ENCODE data around the gene FBXW7.

Gene FBXW7

DNA sequence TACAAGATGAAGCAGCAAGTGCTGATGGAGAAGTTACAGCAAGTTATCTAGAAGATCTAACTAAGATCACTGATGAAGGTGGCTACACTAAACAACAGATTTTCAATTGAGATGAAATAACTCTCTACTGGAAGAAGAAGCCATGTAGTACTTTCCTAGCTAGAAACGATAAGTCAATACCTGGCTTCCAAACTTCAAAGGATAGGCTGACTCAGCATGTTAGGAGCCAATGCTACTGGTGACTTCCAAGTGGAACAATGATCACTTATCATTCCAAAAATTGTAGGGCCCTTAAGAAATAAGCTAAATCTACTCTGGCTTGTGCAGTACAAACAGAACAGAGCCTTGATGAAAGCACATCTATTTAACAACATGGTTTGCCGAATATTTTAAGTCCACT is 55.0 kb downstream of the FBXW7 start:
- TF ChIP-seq, protein P1, sequence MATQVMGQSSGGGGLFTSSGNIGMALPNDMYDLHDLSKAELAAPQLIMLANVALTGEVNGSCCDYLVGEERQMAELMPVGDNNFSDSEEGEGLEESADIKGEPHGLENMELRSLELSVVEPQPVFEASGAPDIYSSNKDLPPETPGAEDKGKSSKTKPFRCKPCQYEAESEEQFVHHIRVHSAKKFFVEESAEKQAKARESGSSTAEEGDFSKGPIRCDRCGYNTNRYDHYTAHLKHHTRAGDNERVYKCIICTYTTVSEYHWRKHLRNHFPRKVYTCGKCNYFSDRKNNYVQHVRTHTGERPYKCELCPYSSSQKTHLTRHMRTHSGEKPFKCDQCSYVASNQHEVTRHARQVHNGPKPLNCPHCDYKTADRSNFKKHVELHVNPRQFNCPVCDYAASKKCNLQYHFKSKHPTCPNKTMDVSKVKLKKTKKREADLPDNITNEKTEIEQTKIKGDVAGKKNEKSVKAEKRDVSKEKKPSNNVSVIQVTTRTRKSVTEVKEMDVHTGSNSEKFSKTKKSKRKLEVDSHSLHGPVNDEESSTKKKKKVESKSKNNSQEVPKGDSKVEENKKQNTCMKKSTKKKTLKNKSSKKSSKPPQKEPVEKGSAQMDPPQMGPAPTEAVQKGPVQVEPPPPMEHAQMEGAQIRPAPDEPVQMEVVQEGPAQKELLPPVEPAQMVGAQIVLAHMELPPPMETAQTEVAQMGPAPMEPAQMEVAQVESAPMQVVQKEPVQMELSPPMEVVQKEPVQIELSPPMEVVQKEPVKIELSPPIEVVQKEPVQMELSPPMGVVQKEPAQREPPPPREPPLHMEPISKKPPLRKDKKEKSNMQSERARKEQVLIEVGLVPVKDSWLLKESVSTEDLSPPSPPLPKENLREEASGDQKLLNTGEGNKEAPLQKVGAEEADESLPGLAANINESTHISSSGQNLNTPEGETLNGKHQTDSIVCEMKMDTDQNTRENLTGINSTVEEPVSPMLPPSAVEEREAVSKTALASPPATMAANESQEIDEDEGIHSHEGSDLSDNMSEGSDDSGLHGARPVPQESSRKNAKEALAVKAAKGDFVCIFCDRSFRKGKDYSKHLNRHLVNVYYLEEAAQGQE (IDR thresholded peaks at IDR 0.05; ENCODE audit: insufficient read depth in 1 of 2, low read depth in 2 of 2, low read length in 2 of 2), result no peak
- TF ChIP-seq SIN3A (IDR thresholded peaks at IDR 0.05; ENCODE audit: borderline replicate concordance, insufficient read depth, low read length) (no peak), POLR2AphosphoS5 (IDR thresholded peaks at IDR 0.05; ENCODE audit: low read depth, low read length) (no peak), FOXP2 (optimal IDR thresholded peaks at IDR 0.05; ENCODE audit: borderline replicate concordance, extremely low read depth, extremely low read length, insufficient read depth) (no peak), TAF1 (IDR thresholded peaks at IDR 0.05; ENCODE audit: borderline replicate concordance, insufficient read depth, low read length) (no peak)

DNA sequence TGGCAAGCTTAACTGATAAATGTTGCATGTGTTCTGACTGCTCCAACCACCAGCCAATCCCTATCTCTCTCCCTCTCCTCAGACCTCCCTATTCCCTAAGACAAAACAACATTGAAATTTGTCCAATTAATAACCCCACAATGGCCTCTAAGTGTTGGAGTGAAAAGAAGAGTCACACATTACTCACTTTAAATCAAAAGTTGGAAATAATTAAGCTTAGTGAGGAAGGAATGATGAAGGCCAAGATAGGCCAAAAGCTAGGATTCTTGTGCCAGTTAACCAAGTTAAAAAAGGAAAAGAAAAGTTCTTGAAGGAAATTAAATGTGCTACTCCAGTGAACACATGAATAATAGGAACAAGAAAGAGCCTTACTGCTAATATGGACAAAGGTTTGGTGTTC is 55.6 kb downstream of the FBXW7 start:
- TF ChIP-seq, protein P1 (IDR thresholded peaks at IDR 0.05; ENCODE audit: insufficient read depth in 1 of 2, low read depth in 2 of 2, low read length in 2 of 2), result no peak
- no peak for TF ChIP-seq FOXP2 (optimal IDR thresholded peaks at IDR 0.05; ENCODE audit: borderline replicate concordance, extremely low read depth, extremely low read length, insufficient read depth)
- TF ChIP-seq POLR2AphosphoS5 (IDR thresholded peaks at IDR 0.05; ENCODE audit: low read depth, low read length), result no peak
- TF ChIP-seq TAF1 (IDR thresholded peaks at IDR 0.05; ENCODE audit: borderline replicate concordance, insufficient read depth, low read length), result no peak
- TF ChIP-seq SIN3A (IDR thresholded peaks at IDR 0.05; ENCODE audit: borderline replicate concordance, insufficient read depth, low read length), result no peak

DNA sequence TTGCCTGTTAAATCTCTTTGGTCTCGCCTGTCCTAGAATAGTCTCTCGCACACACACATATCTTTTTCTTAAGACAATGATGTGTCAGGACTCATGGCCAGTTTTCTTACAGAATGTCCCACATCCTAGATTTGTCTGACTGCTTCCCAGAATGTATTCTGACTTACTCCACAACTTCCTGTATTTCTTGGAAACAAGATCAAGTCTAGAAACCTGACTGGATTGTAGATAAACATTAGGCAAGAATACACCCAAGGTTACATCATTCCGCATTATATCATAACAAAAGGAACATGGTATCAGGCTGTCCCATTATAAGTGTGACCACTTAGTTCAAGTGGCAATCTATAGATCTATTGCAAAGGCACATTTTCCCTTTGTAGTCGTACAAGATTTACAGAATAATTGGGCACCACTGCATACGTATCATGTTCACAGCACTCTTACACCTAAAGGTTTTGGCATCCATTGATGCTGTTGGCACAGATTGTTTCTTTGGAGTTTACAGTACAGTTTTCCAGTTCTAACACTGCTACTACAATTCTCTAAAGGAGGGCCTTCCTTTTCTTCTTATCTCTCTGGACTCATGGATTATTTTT is 56.4 kb downstream of the FBXW7 start:
- TF ChIP-seq TAF1 (IDR thresholded peaks at IDR 0.05; ENCODE audit: borderline replicate concordance, insufficient read depth, low read length) (no peak), FOXP2 (optimal IDR thresholded peaks at IDR 0.05; ENCODE audit: borderline replicate concordance, extremely low read depth, extremely low read length, insufficient read depth) (no peak), SIN3A (IDR thresholded peaks at IDR 0.05; ENCODE audit: borderline replicate concordance, insufficient read depth, low read length) (no peak), POLR2AphosphoS5 (IDR thresholded peaks at IDR 0.05; ENCODE audit: low read depth, low read length) (no peak)
- TF ChIP-seq, protein P1 (IDR thresholded peaks at IDR 0.05; ENCODE audit: insufficient read depth in 1 of 2, low read depth in 2 of 2, low read length in 2 of 2), result no peak

DNA sequence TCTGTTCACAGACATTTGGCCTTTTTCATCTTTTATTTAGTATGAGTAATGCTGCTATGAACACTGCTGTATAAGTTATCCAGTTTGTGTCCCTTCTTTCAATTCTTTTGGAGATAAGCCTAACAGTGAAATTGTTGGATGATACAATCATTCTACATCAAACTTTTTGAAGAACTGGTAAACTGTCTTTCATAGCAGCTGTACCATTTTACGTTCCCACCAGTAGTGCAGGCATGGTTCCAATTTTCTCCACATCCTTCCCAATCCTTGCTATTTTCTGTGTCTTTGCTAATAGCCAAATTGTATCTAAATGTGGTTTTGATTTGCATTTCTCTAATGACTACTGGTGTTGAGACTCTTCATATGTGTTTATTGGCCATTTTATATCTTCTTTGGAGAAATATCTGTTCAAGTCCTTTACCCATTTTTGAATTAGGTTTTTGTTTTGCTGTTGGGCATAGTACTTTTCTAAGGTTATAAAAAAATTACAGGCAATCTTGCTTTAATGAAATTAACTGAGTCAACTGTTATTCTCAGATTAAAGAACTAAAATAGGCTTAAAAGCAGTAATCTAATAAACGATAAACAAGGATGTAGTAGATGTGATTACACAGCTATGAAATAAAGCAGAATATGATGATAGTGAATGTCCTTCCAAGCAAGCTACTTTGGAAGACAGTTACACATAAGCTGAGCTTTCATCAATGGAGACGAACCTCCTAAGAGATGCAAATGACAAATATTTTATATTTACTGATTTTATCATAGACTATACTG is 57.2 kb downstream of the FBXW7 start:
- TF ChIP-seq SIN3A (IDR thresholded peaks at IDR 0.05; ENCODE audit: borderline replicate concordance, insufficient read depth, low read length) (no peak), FOXP2 (optimal IDR thresholded peaks at IDR 0.05; ENCODE audit: borderline replicate concordance, extremely low read depth, extremely low read length, insufficient read depth) (no peak), POLR2AphosphoS5 (IDR thresholded peaks at IDR 0.05; ENCODE audit: low read depth, low read length) (no peak), TAF1 (IDR thresholded peaks at IDR 0.05; ENCODE audit: borderline replicate concordance, insufficient read depth, low read length) (no peak)
- TF ChIP-seq, protein P1 (IDR thresholded peaks at IDR 0.05; ENCODE audit: insufficient read depth in 1 of 2, low read depth in 2 of 2, low read length in 2 of 2), result no peak

Measured in PFSK-1 (cell line).